A549 (cell line): ENCODE results near the gene ZNF672. TPM values are rescaled to one million over a fixed set of nuclear protein-coding genes. Genes with fewer than 3 reads are reported as not detected.

Source experiments
- ATAC-seq, 2 experiments: fragments of 200-7000 bp in 1 of 2; fragments of >200 bp in 1 of 2; cut with Nextera tagmentation in 1 of 2; cut with Tn5 transposase in 1 of 2; 3 replicates each; pipeline versions ENCODE4 v1.8.0 to v1.9.1; 2018 to 2020; ENCODE audit warnings: mild to moderate bottlenecking in 1 of 2, moderate library complexity in 1 of 2
- CTCF ChIA-PET: fragments of 300-600 bp; sonication (Branson Sonifier 250); formaldehyde crosslinking; extraction: SDS; loops from one replicate; lab custom pipeline; 2021; ENCODE audit warnings: antibody characterized with exemption, inconsistent platforms; lab: Yijun Ruan, JAX
- POLR2A ChIA-PET: fragments of 350-600 bp; formaldehyde crosslinking; extraction: SDS; loops from one replicate; lab custom pipeline; 2021; ENCODE audit warnings: antibody characterized with exemption, inconsistent platforms; lab: Yijun Ruan, JAX
- DNase-seq, 2 experiments: peaks; one replicate each; pipeline versions ENCODE4 v3.0.0 to v3.0.0-alpha.2; 2011 to 2016; ENCODE audit warnings: low read depth in 1 of 2, low spot score in 1 of 2
- FAIRE-seq: peaks from 2 replicates; lab custom pipeline; 2011; peaks lifted over from hg19 to GRCh38; lab: Jason Lieb, UNC
- H3K27ac ChIP-seq, 2 experiments: fragments of >200 bp; sonication (Bioruptor Twin); formaldehyde crosslinking; 3 replicates each; pipeline ENCODE4 v1.5.1; 2016 to 2017
- H3K4me1 ChIP-seq: fragments of >200 bp; sonication (Bioruptor Twin); formaldehyde crosslinking; 3 replicates; pipeline ENCODE4 v1.6.1; 2016
- H3K4me2 ChIP-seq: fragments of >200 bp; sonication (Bioruptor Twin); formaldehyde crosslinking; 3 replicates; pipeline ENCODE4 v1.6.1; 2016
- H3K4me3 ChIP-seq: fragments of >200 bp; sonication (Bioruptor Twin); formaldehyde crosslinking; 3 replicates; pipeline ENCODE4 v1.5.1; 2016
- H3K9me3 ChIP-seq: fragments of >200 bp; sonication (Bioruptor Twin); formaldehyde crosslinking; 3 replicates; pipeline ENCODE4 v1.6.1; 2016
- ATOH8 ChIP-seq: fragments of 250-450 bp; sonication (Bioruptor Pico); IDR thresholded peaks from 2 replicates; pipeline ENCODE4 v1.5.0; 2020; ENCODE audit warnings: low read depth, mild to moderate bottlenecking, moderate library complexity
- BCL3 ChIP-seq: fragments of >200 bp; sonication (Bioruptor Twin); formaldehyde crosslinking; IDR thresholded peaks from 3 replicates; pipeline ENCODE4 v1.6.1; 2016
- CHD4 ChIP-seq: fragments of 200-600 bp; sonication (generic); IDR thresholded peaks from 2 replicates; pipeline ENCODE4 v1.6.1; 2016; ENCODE audit warnings: antibody characterized with exemption, mild to moderate bottlenecking, borderline replicate concordance
- EHF ChIP-seq: fragments of 250-450 bp; sonication (Bioruptor Pico); IDR thresholded peaks from 2 replicates; pipeline ENCODE4 v1.5.0; 2020; ENCODE audit warnings: mild to moderate bottlenecking
- ESRRA ChIP-seq: fragments of 150-350 bp; IDR thresholded peaks from 2 replicates; pipeline ENCODE4 v1.6.1; 2014; ENCODE audit warnings: mild to moderate bottlenecking, low read length, borderline replicate concordance
- GATA3 ChIP-seq: IDR thresholded peaks from 2 replicates; pipeline ENCODE4 v1.6.1; 2012; ENCODE audit warnings: borderline replicate concordance
- HOXB5 ChIP-seq: fragments of 250-450 bp; sonication (Bioruptor Pico); IDR thresholded peaks from 2 replicates; pipeline ENCODE4 v1.5.0; 2020; ENCODE audit warnings: mild to moderate bottlenecking, moderate library complexity
- JUN ChIP-seq, 2 experiments: fragments of >200 bp; sonication (Bioruptor Twin); formaldehyde crosslinking; IDR thresholded peaks; 2 replicates in 1 of 2; 3 replicates in 1 of 2; pipeline ENCODE4 v1.6.1; 2016 to 2017
- MAX ChIP-seq: IDR thresholded peaks from 2 replicates; pipeline ENCODE4 v1.6.1; 2012
- MAZ ChIP-seq: fragments of 150-350 bp; IDR thresholded peaks from 2 replicates; pipeline ENCODE4 v1.6.1; 2014; ENCODE audit warnings: antibody characterized with exemption, low read depth, low read length, borderline replicate concordance
- MYC ChIP-seq: IDR thresholded peaks from 2 replicates; pipeline ENCODE4 v1.6.1; 2012; ENCODE audit warnings: mild to moderate bottlenecking, inconsistent platforms, low read length, improper control_type of control experiment, borderline replicate concordance
- NPAS2 ChIP-seq: fragments of 250-450 bp; sonication (Bioruptor Pico); IDR thresholded peaks from 2 replicates; pipeline ENCODE4 v1.8.0; 2022; ENCODE audit warnings: mild to moderate bottlenecking, moderate library complexity, borderline replicate concordance
- PHF8 ChIP-seq: fragments of 200-600 bp; sonication (generic); IDR thresholded peaks from 2 replicates; pipeline ENCODE4 v1.6.1; 2016; ENCODE audit warnings: low read depth, mild to moderate bottlenecking, antibody characterized with exemption, moderate library complexity, borderline replicate concordance
- POLR2A ChIP-seq: IDR thresholded peaks from 2 replicates; pipeline ENCODE4 v1.6.1; 2012; ENCODE audit warnings: mild to moderate bottlenecking, low read length
- RFX5 ChIP-seq: fragments of 450-650 bp; IDR thresholded peaks from 2 replicates; pipeline ENCODE4 v1.7.1; 2014; ENCODE audit warnings: antibody characterized with exemption, mild to moderate bottlenecking, moderate library complexity
- RNF2 ChIP-seq: fragments of 200-600 bp; sonication (generic); IDR thresholded peaks from 2 replicates; pipeline ENCODE4 v1.6.1; 2016; ENCODE audit warnings: low read depth, mild to moderate bottlenecking, antibody characterized with exemption, moderate library complexity, borderline replicate concordance
- TP53 ChIP-seq: fragments of 250-450 bp; sonication (Bioruptor Pico); IDR thresholded peaks from 2 replicates; pipeline ENCODE4 v1.5.0; 2021; ENCODE audit warnings: mild to moderate bottlenecking, moderate library complexity
- ZNF302 ChIP-seq: fragments of 250-450 bp; sonication (Bioruptor Pico); IDR thresholded peaks from 2 replicates; pipeline ENCODE4 v1.9.0; 2021; ENCODE audit warnings: inconsistent platforms, mild to moderate bottlenecking, moderate library complexity
- ZSCAN20 ChIP-seq: fragments of 250-450 bp; sonication (Bioruptor Pico); IDR thresholded peaks from 2 replicates; pipeline ENCODE4 v1.8.0; 2022; ENCODE audit warnings: mild to moderate bottlenecking, moderate library complexity
- WGBS: methylation state at CpG from one replicate; pipeline ENCODE4 v1.1.6; 2017; ENCODE audit errors: missing lambda C conversion rate; 5-methylcytosine and 5-hydroxymethylcytosine counted together
- polyA plus RNA-seq, 4 experiments: library from polyadenylated mRNA; depleted of rRNA in 3 of 4; stranded (reverse); fragments of >200 nt; fragmentation: RNase III in 1 of 4; extraction: RNeasy Plus Mini Kit Qiagen cat#74134 plus additional on column Dnase treatment in 1 of 4; gene quantifications; 2 replicates in 3 of 4; 3 replicates in 1 of 4; pipeline ENCODE4 v1.2.3, GENCODE V29; 2011 to 2017
- TF ChIP-seq, protein P1 (sequence below): IDR thresholded peaks from 2 replicates; pipeline ENCODE4 v1.6.1; 2012; ENCODE audit warnings: low read depth, borderline replicate concordance

ZNF672 gene
- polyA plus RNA-seq, 2 of the 4 experiments (the other 2 are of a cell fraction), result 18.9 to 20.6 TPM

DNA sequence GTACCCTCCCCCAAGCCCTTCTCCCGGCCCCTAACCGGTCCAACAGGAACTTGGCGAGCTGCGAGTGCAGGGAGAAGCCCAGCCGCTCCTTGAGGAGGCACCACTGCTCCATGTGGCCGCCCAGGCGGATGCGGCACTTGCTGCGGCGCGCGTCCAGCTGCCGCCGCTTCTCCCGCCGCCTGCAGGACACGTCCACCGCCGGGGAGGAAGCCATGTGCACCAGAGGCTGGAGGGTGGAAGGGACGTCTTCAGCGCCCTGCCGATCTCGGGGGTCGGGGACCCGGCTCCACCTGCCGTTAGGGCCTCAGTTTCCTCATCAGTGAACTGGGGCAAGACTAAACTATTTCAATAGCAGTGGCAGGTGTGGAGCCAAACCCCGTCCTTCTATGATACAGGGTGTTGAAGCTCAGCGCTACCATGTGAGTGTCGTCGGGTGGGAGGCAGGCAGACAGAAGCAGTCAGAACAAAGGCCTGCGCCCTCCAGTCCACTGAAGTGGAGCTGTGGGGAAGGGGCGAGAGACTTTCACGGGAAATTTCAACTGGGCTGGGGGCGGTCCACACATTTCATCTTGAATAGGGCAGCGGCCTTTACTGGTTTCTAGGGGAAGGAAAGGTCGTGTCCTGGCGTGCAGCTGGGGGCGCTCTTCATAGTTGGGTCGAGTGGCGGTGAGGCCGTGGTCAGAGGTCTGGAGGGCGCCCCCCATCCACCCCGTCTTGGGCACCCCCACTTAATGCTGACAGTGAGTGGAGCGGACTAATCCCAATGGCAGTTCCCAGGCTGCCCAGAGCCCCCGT, 20.3 kb downstream of the ZNF672 start (continued):
- TF ChIP-seq RNF2 (peak; percentile 24; the same call in 1 of the 2 replicates), ESRRA (no peak), ZSCAN20 (CRISPR knock-in tag) (no peak), BCL3 (no peak)

- Histone ChIP-seq H3K4me3 (peak within 1 kb of the TSS; percentile 77), H3K4me2 (peak within 1 kb of the TSS; percentile 99)
- POLR2A ChIA-PET, result interaction anchor here (0.6 to 3.0 kb wide), 10 partner anchors 12 to 1976 kb away, joined by 3 to 53 read pairs (median 5); partner anchors contain the start of genes PGBD2, SH3BP5L and ZNF672
- 21% methylated on average over 29 of the region's 62 CpGs for WGBS
- no peak for FAIRE-seq
- TF ChIP-seq, protein P1, sequence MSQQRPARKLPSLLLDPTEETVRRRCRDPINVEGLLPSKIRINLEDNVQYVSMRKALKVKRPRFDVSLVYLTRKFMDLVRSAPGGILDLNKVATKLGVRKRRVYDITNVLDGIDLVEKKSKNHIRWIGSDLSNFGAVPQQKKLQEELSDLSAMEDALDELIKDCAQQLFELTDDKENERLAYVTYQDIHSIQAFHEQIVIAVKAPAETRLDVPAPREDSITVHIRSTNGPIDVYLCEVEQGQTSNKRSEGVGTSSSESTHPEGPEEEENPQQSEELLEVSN, result peak; percentile 75; the same call in 1 of the 2 replicates
- no peak for TF ChIP-seq GATA3
- peak; percentile 44; the same call in 1 of the 2 replicates for TF ChIP-seq MAZ
- TF ChIP-seq TP53 (CRISPR knock-in tag), result peak; percentile 64; the same call in 1 of the 2 replicates
- TF ChIP-seq JUN (IDR thresholded peaks at IDR 0.05), result peak; percentile 85 to 93; a peak in 4 of 5 replicates
- no peak for TF ChIP-seq EHF (CRISPR knock-in tag)
- no peak for TF ChIP-seq NPAS2 (CRISPR knock-in tag)
- peak; percentile 88; the same call in 2 of the 3 replicates for TF ChIP-seq BCL3
- no peak for TF ChIP-seq ESRRA
- peak; percentile 6; the same call in 1 of the 2 replicates for TF ChIP-seq PHF8
- peak; percentile 55; the same call in 1 of the 2 replicates for TF ChIP-seq HOXB5 (CRISPR knock-in tag)
- TF ChIP-seq MAX, result peak; percentile 89
- no peak for TF ChIP-seq CHD4
- peak; percentile 68; the same call in 1 of the 2 replicates for TF ChIP-seq RFX5
- peak; percentile 91 for TF ChIP-seq POLR2A
- TF ChIP-seq ZNF302 (CRISPR knock-in tag), result no peak
- no peak for TF ChIP-seq ATOH8
- TF ChIP-seq MYC, result 0 out of 2 replicates have a peak, but pooled peaks have one; percentile 14
- TF ChIP-seq, all 56 proteins: peak for 11
- CTCF ChIA-PET, result interaction anchor here (0.9 to 3.4 kb wide), 16 partner anchors 8 to 67 kb away, joined by 3 to 46 read pairs (median 6); partner anchors contain the start of genes SH3BP5L and ZNF672
- Histone ChIP-seq H3K4me1 (peaks cover 23% of the 10 kb centered on the region), H3K27ac (peak within 1 kb of the TSS; percentile 96 to 99), H3K9me3 (no peaks in the 10 kb centered on the region)
- DNase-seq, result peak; percentile 94 to 99
- ATAC-seq, result peak; percentile 81 to 90
These were observed 21.2 kb downstream of the ZNF672 start, which contains the start of gene ZNF692 for GRCh38 chr1:248858891-248859889. TSS of gene ZNF692 (minus strand) at chr1:248859085. CDS start at chr1:248858309, 776 bp downstream.
